ENCODE results near the gene ROR2.

ROR2 gene

DNA sequence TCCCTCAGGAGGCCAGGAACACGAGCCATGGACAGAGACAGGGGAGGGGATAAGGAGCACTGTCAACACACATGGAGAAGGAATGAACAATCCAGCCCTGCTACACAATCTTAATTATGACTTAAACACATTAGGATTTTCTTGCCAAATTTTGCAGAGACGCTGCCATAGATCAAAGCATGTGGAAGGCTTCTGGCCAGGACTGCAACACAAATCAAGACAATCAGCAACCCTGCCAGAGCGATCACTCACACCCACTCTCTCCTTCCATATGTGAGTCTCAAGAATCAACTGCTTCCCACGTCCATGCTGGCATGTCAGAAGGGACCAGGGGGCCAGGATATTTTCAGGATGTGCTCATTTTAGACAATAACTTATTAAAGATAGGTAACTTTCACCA lies 85.6 kb downstream of the ROR2 start:
- Mint-ChIP-seq H3K36me3 (no peaks in the 10 kb centered on the region), H3K9me3 (ENCODE audit: low read depth) (no peaks in the 10 kb centered on the region), H3K4me3 (no peak overlapping the region), H3K27me3 (peaks cover 4% of the 10 kb centered on the region), H3K4me1 (ENCODE audit: low read depth) (no peaks in the 10 kb centered on the region), H3K27ac (no peak overlapping the region)

DNA sequence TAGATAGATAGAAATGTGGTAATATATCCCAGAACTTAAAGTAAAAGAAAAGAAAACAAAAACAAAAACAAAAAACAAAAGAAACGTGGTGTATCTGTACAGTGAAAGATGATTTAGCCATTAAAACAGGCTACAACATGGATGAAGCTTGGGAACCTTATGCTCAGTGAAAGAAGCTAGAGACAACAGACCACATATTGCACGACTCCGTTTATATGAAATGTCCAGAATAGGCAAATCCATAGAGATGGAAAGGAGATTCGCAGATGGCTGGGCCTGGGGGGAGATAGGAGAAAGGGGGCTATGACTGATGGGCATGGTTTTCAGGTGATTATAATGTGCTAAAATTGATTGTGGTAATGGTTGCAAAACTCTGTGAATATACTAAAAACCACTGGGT lies 86.6 kb downstream of the ROR2 start:
- Mint-ChIP-seq H3K9me3 (ENCODE audit: low read depth) (no peaks in the 10 kb centered on the region), H3K4me1 (ENCODE audit: low read depth) (no peaks in the 10 kb centered on the region), H3K27ac (no peak overlapping the region), H3K4me3 (no peak overlapping the region), H3K36me3 (no peaks in the 10 kb centered on the region), H3K27me3 (peaks cover 4% of the 10 kb centered on the region)

- H3K36me3 Mint-ChIP-seq, result no peaks in the 10 kb centered on the region
- no peak overlapping the region for H3K4me3 Mint-ChIP-seq
Observed at GRCh38 chr9:91858213-91859030, 91.6 kb downstream of the ROR2 start.

DNA sequence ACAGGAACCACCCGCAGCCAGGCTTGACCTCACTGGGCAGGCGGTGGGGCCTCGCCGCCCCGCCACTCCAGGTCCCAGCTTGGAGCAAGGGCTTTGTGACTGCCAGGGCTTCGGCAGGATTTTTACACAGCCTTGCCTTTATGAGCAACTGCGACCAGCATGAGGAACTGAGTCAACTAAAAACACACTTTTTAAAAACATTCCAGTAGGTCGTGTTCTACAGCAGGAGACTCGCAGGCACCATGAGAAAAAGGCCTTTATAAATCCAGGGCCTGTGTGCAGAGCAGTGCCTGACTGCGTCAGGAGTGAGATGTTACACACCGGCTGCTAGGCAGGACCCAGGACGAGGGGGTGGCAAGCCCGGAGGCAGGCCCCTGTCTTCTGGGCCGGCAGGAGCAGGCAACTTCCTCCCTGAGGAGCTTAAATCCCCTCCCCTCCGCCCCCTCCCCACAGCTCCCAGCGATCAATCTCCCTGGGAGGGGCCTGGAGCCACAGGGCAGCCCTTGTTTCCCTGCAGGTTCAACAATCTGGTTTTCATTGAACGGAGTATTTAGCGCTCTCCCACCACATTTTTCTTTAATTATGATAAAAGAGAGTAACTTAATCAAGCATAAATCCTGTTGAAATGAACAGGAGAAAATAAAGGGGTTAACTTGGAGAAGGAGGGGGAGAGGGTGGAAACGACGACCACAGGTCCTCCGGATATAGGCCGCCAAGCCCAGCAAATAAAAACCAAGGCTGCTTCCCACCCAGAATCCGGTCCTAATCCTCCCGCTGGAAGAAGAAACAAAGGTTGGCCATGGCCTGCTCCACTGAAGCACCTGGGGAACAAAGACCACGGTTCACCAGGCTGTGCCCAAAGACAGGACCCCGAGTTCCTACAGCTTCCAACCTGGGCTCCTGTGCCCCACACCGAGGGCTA lies 92.5 kb downstream of the ROR2 start:
- Mint-ChIP-seq H3K27me3 (no peaks in the 10 kb centered on the region), H3K27ac (no peak overlapping the region)

More at GRCh38 chr9:91858213-91859030, 91.6 kb downstream of the ROR2 start:
- no peaks in the 10 kb centered on the region for H3K27me3 Mint-ChIP-seq
- H3K4me1 Mint-ChIP-seq (ENCODE audit: low read depth), result no peaks in the 10 kb centered on the region
- H3K27ac Mint-ChIP-seq, result no peak overlapping the region
- H3K9me3 Mint-ChIP-seq (ENCODE audit: low read depth), result no peaks in the 10 kb centered on the region

GRCh38 chr9:91856419-91856818 lies 93.6 kb downstream of the ROR2 start:
- Mint-ChIP-seq H3K4me1 (ENCODE audit: low read depth) (no peaks in the 10 kb centered on the region), H3K36me3 (no peaks in the 10 kb centered on the region), H3K9me3 (ENCODE audit: low read depth) (no peaks in the 10 kb centered on the region), H3K27me3 (no peaks in the 10 kb centered on the region), H3K4me3 (no peak overlapping the region), H3K27ac (no peak overlapping the region)

More for the DNA sequence above, 92.5 kb downstream of the ROR2 start:
- Mint-ChIP-seq H3K36me3 (no peaks in the 10 kb centered on the region), H3K4me3 (no peak overlapping the region), H3K9me3 (ENCODE audit: low read depth) (no peaks in the 10 kb centered on the region), H3K4me1 (ENCODE audit: low read depth) (no peaks in the 10 kb centered on the region)

GRCh38 chr9:91855196-91855595 lies 94.8 kb downstream of the ROR2 start:
- Mint-ChIP-seq H3K27me3 (peaks cover 2% of the 10 kb centered on the region), H3K4me1 (ENCODE audit: low read depth) (no peaks in the 10 kb centered on the region)

GRCh38 chr9:91852801-91853347 lies 97.2 kb downstream of the ROR2 start:
- Mint-ChIP-seq H3K9me3 (ENCODE audit: low read depth) (no peaks in the 10 kb centered on the region), H3K4me3 (no peak overlapping the region), H3K27ac (no peak overlapping the region), H3K4me1 (ENCODE audit: low read depth) (peaks cover 2% of the 10 kb centered on the region), H3K36me3 (no peaks in the 10 kb centered on the region), H3K27me3 (peaks cover 2% of the 10 kb centered on the region)

More at GRCh38 chr9:91855196-91855595, 94.8 kb downstream of the ROR2 start:
- Mint-ChIP-seq H3K9me3 (ENCODE audit: low read depth) (no peaks in the 10 kb centered on the region), H3K36me3 (no peaks in the 10 kb centered on the region), H3K4me3 (no peak overlapping the region), H3K27ac (no peak overlapping the region)

DNA sequence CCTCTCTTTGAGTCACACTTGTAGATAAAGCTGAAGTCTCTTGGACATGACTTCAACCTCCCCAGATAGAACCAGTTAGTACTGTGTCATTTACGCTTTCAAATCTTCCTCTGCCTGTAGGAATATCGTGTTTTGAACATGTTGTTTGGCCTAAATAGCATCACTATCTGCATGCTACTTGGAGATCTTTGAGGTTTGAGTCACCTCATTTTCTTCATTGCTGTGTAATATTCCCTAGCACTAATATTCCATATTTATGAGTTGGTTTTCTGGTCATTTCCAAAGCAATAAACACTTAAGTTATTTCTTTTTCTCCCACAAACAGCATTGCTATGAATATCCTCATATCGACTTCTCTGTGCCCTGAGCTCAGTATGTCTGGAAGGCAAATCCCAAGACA lies 100.3 kb downstream of the ROR2 start:
- Mint-ChIP-seq H3K9me3 (ENCODE audit: low read depth) (no peaks in the 10 kb centered on the region), H3K27ac (no peak overlapping the region), H3K36me3 (no peaks in the 10 kb centered on the region), H3K4me3 (no peak overlapping the region), H3K4me1 (ENCODE audit: low read depth) (peaks cover 7% of the 10 kb centered on the region), H3K27me3 (peaks cover 2% of the 10 kb centered on the region)

DNA sequence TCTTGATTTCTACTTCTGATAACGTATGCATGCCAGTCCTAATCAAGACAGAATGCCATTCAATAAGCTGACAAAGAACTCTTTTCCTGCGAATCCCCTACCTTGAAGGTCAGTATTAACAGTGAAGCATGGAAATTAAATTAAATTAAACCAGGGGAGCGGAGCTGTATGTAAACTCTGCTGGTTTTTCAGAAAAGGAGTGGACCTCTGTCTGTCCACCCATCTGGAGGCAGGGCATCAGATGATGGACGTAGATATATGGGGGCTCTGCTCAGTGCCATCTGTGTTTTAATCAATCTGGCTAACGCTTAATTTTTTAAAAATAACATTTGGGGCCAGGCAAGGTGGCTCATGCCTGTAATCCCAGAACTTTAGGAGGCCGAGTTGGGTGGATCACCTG lies 101.9 kb downstream of the ROR2 start:
- Mint-ChIP-seq H3K27me3 (peaks cover 2% of the 10 kb centered on the region), H3K4me3 (no peak overlapping the region), H3K27ac (no peak overlapping the region), H3K9me3 (ENCODE audit: low read depth) (no peaks in the 10 kb centered on the region), H3K4me1 (ENCODE audit: low read depth) (peaks cover 14% of the 10 kb centered on the region), H3K36me3 (no peaks in the 10 kb centered on the region)

GRCh38 chr9:91847581-91848091 lies 102.4 kb downstream of the ROR2 start:
- Mint-ChIP-seq H3K4me3 (no peak overlapping the region), H3K36me3 (no peaks in the 10 kb centered on the region), H3K27me3 (peaks cover 2% of the 10 kb centered on the region), H3K9me3 (ENCODE audit: low read depth) (no peaks in the 10 kb centered on the region), H3K4me1 (ENCODE audit: low read depth) (peaks cover 16% of the 10 kb centered on the region), H3K27ac (no peak overlapping the region)

GRCh38 chr9:91845879-91846278 lies 104.1 kb downstream of the ROR2 start:
- no peak overlapping the region for H3K4me3 Mint-ChIP-seq
- H3K27me3 Mint-ChIP-seq, result peaks cover 8% of the 10 kb centered on the region
- no peak overlapping the region for H3K27ac Mint-ChIP-seq
- H3K4me1 Mint-ChIP-seq (ENCODE audit: low read depth), result peaks cover 16% of the 10 kb centered on the region
- H3K9me3 Mint-ChIP-seq (ENCODE audit: low read depth), result no peaks in the 10 kb centered on the region
- H3K36me3 Mint-ChIP-seq, result no peaks in the 10 kb centered on the region

GRCh38 chr9:91844701-91845291 lies 105.2 kb downstream of the ROR2 start:
- peaks cover 6% of the 10 kb centered on the region for H3K27me3 Mint-ChIP-seq
- no peak overlapping the region for H3K27ac Mint-ChIP-seq
- peaks cover 16% of the 10 kb centered on the region for H3K4me1 Mint-ChIP-seq (ENCODE audit: low read depth)
- H3K9me3 Mint-ChIP-seq (ENCODE audit: low read depth), result no peaks in the 10 kb centered on the region
- H3K36me3 Mint-ChIP-seq, result no peaks in the 10 kb centered on the region
- no peak overlapping the region for H3K4me3 Mint-ChIP-seq

DNA sequence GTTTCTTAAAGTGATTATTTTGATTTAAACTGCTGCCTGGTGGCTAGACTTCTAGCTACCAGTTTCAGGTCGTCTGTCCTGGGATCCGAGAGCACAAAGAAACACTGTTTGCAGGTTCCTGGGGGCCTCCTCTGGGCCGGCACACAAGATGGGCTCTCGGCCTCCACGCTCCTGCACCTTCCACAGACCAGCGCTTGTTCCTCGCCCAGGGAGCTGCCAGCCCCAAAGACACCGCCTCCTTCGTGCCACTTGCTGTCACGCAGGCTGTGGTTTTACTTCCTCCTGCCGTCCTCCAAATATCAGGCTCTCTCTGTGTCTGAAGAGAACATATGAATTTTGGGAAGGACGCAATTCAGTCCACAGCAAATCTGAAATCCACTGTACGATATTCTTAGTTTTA lies 105.8 kb downstream of the ROR2 start:
- no peaks in the 10 kb centered on the region for H3K36me3 Mint-ChIP-seq
- no peak overlapping the region for H3K27ac Mint-ChIP-seq
- H3K4me1 Mint-ChIP-seq (ENCODE audit: low read depth), result peaks cover 16% of the 10 kb centered on the region
- H3K9me3 Mint-ChIP-seq (ENCODE audit: low read depth), result no peaks in the 10 kb centered on the region
- no peak overlapping the region for H3K4me3 Mint-ChIP-seq
- peaks cover 9% of the 10 kb centered on the region for H3K27me3 Mint-ChIP-seq

GRCh38 chr9:91843623-91844148 lies 106.3 kb downstream of the ROR2 start:
- H3K4me3 Mint-ChIP-seq, result no peak overlapping the region
- H3K9me3 Mint-ChIP-seq (ENCODE audit: low read depth), result no peaks in the 10 kb centered on the region
- H3K27ac Mint-ChIP-seq, result no peak overlapping the region
- H3K27me3 Mint-ChIP-seq, result peaks cover 10% of the 10 kb centered on the region
- no peaks in the 10 kb centered on the region for H3K36me3 Mint-ChIP-seq
- H3K4me1 Mint-ChIP-seq (ENCODE audit: low read depth), result peaks cover 16% of the 10 kb centered on the region

Measured in activated naive CD8-positive, alpha-beta T cell (primary cell).